Hepatocyte (in vitro differentiated cells): ENCODE measurements around the gene COX7A2L. TPM values are rescaled to one million over a fixed set of nuclear protein-coding genes. Genes with fewer than 3 reads are reported as not detected.

Source experiments
- DNase-seq: peaks from one replicate; pipeline ENCODE4 v3.0.0-alpha.2; 2016; ENCODE audit warnings: low spot score
- H2AFZ ChIP-seq: fragments of 200-600 bp; sonication (generic); 2 replicates; pipeline ENCODE4 v1.6.0; 2016; ENCODE audit warnings: antibody characterized with exemption, mild to moderate bottlenecking
- H3K27ac ChIP-seq: fragments of 200-600 bp; sonication (generic); 2 replicates; pipeline ENCODE4 v1.5.1; 2016; ENCODE audit warnings: mild to moderate bottlenecking
- H3K27me3 ChIP-seq: fragments of 200-600 bp; sonication (generic); 2 replicates; pipeline ENCODE4 v1.6.1; 2016
- H3K36me3 ChIP-seq: fragments of 200-600 bp; sonication (generic); replicated peaks from 2 replicates; pipeline ENCODE4 v1.5.1; 2016; ENCODE audit warnings: low read depth; ENCODE audit not compliant: insufficient read depth
- H3K4me1 ChIP-seq: fragments of 200-600 bp; sonication (generic); 2 replicates; pipeline ENCODE4 v1.5.1; 2016; ENCODE audit warnings: mild to moderate bottlenecking, moderate library complexity; ENCODE audit not compliant: insufficient read depth
- H3K4me2 ChIP-seq: fragments of 200-600 bp; sonication (generic); 2 replicates; pipeline ENCODE4 v1.6.0; 2016
- H3K4me3 ChIP-seq: fragments of 200-600 bp; sonication (generic); 2 replicates; pipeline ENCODE4 v1.5.1; 2016; ENCODE audit warnings: mild to moderate bottlenecking
- H3K79me2 ChIP-seq: fragments of 200-600 bp; sonication (generic); 2 replicates; pipeline ENCODE4 v1.6.0; 2017; ENCODE audit warnings: mild to moderate bottlenecking
- H3K9me2 ChIP-seq: fragments of 200-600 bp; sonication (generic); replicated peaks from 2 replicates; pipeline ENCODE4 v1.6.0; 2017; ENCODE audit warnings: mild to moderate bottlenecking; ENCODE audit not compliant: insufficient read depth
- H3K9me3 ChIP-seq: fragments of 200-600 bp; sonication (generic); 2 replicates; pipeline ENCODE4 v1.5.1; 2016; ENCODE audit warnings: low read depth, mild to moderate bottlenecking
- H4K20me1 ChIP-seq: fragments of 200-600 bp; sonication (generic); 2 replicates; pipeline ENCODE4 v1.6.0; 2016; ENCODE audit warnings: mild to moderate bottlenecking; ENCODE audit not compliant: insufficient read depth, poor library complexity, severe bottlenecking
- EZH2 ChIP-seq: fragments of 200-600 bp; sonication (generic); IDR thresholded peaks from 2 replicates; pipeline ENCODE4 v1.6.1; 2016; ENCODE audit warnings: antibody characterized with exemption, mild to moderate bottlenecking, borderline replicate concordance
- EZH2phosphoT487 ChIP-seq: fragments of 200-600 bp; sonication (generic); IDR thresholded peaks from one replicate; pipeline ENCODE4 v1.6.1; 2018; ENCODE audit warnings: antibody characterized with exemption, mild to moderate bottlenecking, low read depth, moderate library complexity; ENCODE audit not compliant: unreplicated experiment, severe bottlenecking
- WGBS: methylation state at CpG from one replicate; pipeline ENCODE4 v1.1.6; 2016; ENCODE audit warnings: low lambda C conversion rate; ENCODE audit errors: missing lambda C conversion rate; 5-methylcytosine and 5-hydroxymethylcytosine counted together
- polyA plus RNA-seq: library from polyadenylated mRNA; unstranded; fragments of >200 nt; fragmentation: Nextera tagmentation; extraction: Ambion mirVana; gene quantifications from 2 replicates; pipeline ENCODE4 v1.2.1, GENCODE V29; 2016
- total RNA-seq: library from RNA; depleted of rRNA; stranded (reverse); fragments of >200 nt; gene quantifications from 2 replicates; pipeline ENCODE4 v1.2.3, GENCODE V29; 2014
- TF ChIP-seq, protein P1 (sequence below): fragments of 200-600 bp; sonication (generic); IDR thresholded peaks from 2 replicates; pipeline ENCODE4 v1.5.1; 2016; ENCODE audit warnings: antibody characterized with exemption, mild to moderate bottlenecking; ENCODE audit not compliant: poor library complexity

Gene COX7A2L
- total and polyA plus RNA-seq, 2 experiments from 2014 or later: 134 to 247 TPM

GRCh38 chr2:42332575-42332974, 28.4 kb downstream of the COX7A2L start:
- Histone ChIP-seq H3K9me2 (no peaks in the 10 kb centered on the region), H3K4me2 (no peak overlapping the region), H4K20me1 (no peaks in the 10 kb centered on the region), H3K4me3 (no peak overlapping the region), H3K27ac (no peak overlapping the region), H3K9me3 (no peaks in the 10 kb centered on the region), H3K79me2 (no peaks in the 10 kb centered on the region), H3K36me3 (no peaks in the 10 kb centered on the region), H3K27me3 (no peaks in the 10 kb centered on the region), H2AFZ (no peak overlapping the region), H3K4me1 (no peaks in the 10 kb centered on the region)
- no peak for TF ChIP-seq EZH2
- no peak for TF ChIP-seq EZH2phosphoT487
- TF ChIP-seq, protein P1, sequence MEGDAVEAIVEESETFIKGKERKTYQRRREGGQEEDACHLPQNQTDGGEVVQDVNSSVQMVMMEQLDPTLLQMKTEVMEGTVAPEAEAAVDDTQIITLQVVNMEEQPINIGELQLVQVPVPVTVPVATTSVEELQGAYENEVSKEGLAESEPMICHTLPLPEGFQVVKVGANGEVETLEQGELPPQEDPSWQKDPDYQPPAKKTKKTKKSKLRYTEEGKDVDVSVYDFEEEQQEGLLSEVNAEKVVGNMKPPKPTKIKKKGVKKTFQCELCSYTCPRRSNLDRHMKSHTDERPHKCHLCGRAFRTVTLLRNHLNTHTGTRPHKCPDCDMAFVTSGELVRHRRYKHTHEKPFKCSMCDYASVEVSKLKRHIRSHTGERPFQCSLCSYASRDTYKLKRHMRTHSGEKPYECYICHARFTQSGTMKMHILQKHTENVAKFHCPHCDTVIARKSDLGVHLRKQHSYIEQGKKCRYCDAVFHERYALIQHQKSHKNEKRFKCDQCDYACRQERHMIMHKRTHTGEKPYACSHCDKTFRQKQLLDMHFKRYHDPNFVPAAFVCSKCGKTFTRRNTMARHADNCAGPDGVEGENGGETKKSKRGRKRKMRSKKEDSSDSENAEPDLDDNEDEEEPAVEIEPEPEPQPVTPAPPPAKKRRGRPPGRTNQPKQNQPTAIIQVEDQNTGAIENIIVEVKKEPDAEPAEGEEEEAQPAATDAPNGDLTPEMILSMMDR: no peak
- no peak for DNase-seq
- 94% methylated on average over 4 of the region's 4 CpGs for WGBS

GRCh38 chr2:42331569-42332284, 29.3 kb downstream of the COX7A2L start:
- no peak overlapping the region for H2AFZ ChIP-seq
- H4K20me1 ChIP-seq: no peaks in the 10 kb centered on the region
- H3K4me1 ChIP-seq: no peaks in the 10 kb centered on the region
- no peaks in the 10 kb centered on the region for H3K9me3 ChIP-seq
- WGBS: 80% methylated on average over 9 of the region's 9 CpGs
- H3K36me3 ChIP-seq: no peaks in the 10 kb centered on the region
- no peaks in the 10 kb centered on the region for H3K27me3 ChIP-seq
- H3K9me2 ChIP-seq: no peaks in the 10 kb centered on the region
- H3K79me2 ChIP-seq: no peaks in the 10 kb centered on the region
- no peak overlapping the region for H3K4me3 ChIP-seq
- DNase-seq: no peak
- H3K4me2 ChIP-seq: no peak overlapping the region
- TF ChIP-seq EZH2phosphoT487: no peak
- TF ChIP-seq, protein P1: no peak
- TF ChIP-seq EZH2: no peak
- H3K27ac ChIP-seq: peak overlapping the region; percentile 8

GRCh38 chr2:42329736-42330135, 31.3 kb downstream of the COX7A2L start:
- H3K27ac ChIP-seq: no peak overlapping the region
- no peaks in the 10 kb centered on the region for H4K20me1 ChIP-seq
- H3K4me3 ChIP-seq: no peak overlapping the region
- no peaks in the 10 kb centered on the region for H3K4me1 ChIP-seq
- H3K4me2 ChIP-seq: no peak overlapping the region
- no peak for DNase-seq
- no peaks in the 10 kb centered on the region for H3K36me3 ChIP-seq
- H3K27me3 ChIP-seq: no peaks in the 10 kb centered on the region
- H2AFZ ChIP-seq: no peak overlapping the region
- TF ChIP-seq, protein P1: no peak
- TF ChIP-seq EZH2phosphoT487 (no peak), EZH2 (no peak)
- no peaks in the 10 kb centered on the region for H3K79me2 ChIP-seq
- H3K9me2 ChIP-seq: no peaks in the 10 kb centered on the region
- 98% methylated on average over 5 of the region's 5 CpGs for WGBS
- no peaks in the 10 kb centered on the region for H3K9me3 ChIP-seq
